D721Med (cell line): ENCODE results near the gene TMEM97.

Source experiments
- DNase-seq: peaks from one replicate; pipeline ENCODE4 v3.0.0; 2011; ENCODE audit warnings: low spot score; ENCODE audit not compliant: insufficient read length
- FAIRE-seq: peaks from 2 replicates; lab custom pipeline; 2011; peaks lifted over from hg19 to GRCh38; lab: Jason Lieb, UNC
- TF ChIP-seq, protein P1 (sequence below): IDR thresholded peaks from 2 replicates; pipeline ENCODE4 v1.5.1; 2012; ENCODE audit warnings: mild to moderate bottlenecking, control low read depth; ENCODE audit not compliant: insufficient read depth; ENCODE audit errors: missing control alignments

TMEM97 gene

DNA sequence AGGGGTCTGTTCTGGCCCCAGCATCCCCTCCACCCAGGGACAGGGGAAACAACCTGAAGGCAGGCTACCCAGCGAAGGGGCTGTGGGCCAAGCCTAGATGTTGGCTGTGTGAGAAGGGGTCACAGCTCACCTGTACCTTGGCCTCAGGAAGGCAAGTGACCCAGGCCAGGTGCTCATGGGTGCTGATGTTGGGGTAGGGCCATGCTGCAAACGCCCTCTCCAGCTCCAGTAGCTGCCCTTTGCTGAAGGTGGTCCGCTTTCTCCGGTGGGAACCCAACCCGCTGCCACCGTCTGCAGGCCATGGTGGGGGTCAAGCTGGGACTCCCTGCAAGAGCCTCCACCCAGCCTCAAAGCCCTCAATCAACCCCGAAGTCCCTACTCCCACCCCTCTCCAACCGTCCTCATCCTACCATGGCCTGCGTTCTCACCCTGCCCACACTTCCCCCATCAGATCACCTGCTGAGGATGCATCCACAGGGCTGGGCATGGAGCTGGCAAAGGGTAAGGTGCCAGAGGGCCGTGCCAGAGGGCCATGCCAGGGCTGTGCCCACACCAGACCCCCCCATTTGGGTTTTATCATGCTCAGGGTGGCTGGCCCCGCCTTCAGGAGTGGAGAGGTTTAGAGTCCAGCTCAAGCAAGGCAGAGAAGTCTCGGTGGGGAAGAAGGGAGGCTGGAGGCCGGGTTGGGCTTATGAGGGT, 45.8 kb downstream of the TMEM97 start, which contains the start of gene SEBOX:
SEBOX (minus strand) TSS at position 535 of the 699 bp plus-strand sequence; CDS start at position 487, 48 bp downstream.
- TF ChIP-seq, protein P1, sequence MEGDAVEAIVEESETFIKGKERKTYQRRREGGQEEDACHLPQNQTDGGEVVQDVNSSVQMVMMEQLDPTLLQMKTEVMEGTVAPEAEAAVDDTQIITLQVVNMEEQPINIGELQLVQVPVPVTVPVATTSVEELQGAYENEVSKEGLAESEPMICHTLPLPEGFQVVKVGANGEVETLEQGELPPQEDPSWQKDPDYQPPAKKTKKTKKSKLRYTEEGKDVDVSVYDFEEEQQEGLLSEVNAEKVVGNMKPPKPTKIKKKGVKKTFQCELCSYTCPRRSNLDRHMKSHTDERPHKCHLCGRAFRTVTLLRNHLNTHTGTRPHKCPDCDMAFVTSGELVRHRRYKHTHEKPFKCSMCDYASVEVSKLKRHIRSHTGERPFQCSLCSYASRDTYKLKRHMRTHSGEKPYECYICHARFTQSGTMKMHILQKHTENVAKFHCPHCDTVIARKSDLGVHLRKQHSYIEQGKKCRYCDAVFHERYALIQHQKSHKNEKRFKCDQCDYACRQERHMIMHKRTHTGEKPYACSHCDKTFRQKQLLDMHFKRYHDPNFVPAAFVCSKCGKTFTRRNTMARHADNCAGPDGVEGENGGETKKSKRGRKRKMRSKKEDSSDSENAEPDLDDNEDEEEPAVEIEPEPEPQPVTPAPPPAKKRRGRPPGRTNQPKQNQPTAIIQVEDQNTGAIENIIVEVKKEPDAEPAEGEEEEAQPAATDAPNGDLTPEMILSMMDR = no peak
- FAIRE-seq (no peak), DNase-seq (no peak)

DNA sequence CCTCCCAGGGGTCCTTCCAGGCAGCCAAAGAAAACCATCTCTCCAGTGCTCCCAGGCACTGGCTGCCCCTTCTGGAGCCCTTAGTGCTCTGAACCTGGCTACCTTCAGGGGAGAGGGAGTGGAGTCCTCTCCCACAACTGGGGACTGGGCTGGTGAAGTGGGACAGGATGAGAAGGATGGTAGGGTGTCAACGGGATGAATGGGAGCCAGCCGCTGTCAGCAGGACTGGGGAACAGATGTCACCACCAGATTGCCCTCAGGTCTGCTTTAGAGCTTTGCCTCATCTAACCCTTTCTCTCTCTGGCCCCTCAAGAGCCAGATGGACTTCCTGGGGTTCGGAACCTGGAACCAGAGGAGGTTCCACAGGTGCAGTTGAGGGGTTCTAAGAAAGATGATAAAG, 46.5 kb downstream of the TMEM97 start:
- TF ChIP-seq, protein P1 = no peak
- FAIRE-seq = no peak
- no peak for DNase-seq

DNA sequence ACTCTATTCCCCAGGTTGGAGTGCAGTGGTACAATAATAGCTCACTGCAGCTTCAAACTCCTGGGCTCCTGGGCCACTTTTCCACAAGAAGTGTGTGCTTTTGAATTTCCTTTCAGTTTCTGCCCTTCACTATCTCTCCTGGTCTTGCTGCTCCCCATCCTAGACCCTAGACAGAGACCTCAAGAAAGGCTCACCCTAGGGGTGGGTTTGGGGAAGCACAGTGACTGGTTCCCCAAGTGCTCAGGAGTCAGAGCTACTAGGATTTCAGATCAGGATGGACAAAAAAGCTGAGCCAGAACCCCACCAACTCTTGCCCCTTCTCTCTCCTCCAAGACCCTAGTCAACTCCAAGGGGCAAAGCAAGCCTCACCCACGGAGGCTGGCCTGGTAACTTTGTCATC, 47.6 kb downstream of the TMEM97 start:
- DNase-seq = no peak
- no peak for FAIRE-seq
- TF ChIP-seq, protein P1 = no peak

DNA sequence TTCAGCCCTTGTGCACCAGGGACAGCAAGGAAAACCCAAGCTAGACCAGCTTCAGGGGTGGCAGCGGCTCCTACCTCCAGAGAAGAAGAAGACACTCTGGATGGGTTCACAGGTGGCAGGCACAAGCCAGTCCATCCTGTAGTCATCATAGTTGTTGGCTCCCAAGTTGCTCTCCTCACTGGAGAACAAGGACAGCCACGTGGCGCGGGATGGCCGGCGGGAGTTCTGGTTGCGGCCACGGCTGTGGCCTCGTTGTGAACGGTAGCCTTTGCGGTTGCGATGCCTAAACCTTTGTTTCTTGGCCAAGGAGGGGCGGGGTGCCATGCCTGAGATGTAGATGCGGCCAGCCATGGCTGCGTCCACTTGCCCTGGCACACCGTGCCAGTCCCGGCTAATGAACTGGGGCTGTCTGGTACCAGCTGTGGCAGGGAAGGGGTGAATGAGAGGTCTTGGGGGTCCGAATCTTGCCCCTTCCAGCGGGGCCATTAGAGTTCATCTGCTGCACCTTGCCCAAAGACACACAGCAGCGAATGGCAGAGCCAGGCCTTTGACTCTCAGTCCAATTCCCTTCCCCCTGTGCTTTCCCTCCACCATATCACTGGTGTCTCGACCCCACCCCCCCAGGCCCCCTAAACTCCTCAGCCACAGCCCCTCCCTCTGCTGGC, 48.8 kb downstream of the TMEM97 start:
- no peak for DNase-seq
- TF ChIP-seq, protein P1 = no peak
- no peak for FAIRE-seq

DNA sequence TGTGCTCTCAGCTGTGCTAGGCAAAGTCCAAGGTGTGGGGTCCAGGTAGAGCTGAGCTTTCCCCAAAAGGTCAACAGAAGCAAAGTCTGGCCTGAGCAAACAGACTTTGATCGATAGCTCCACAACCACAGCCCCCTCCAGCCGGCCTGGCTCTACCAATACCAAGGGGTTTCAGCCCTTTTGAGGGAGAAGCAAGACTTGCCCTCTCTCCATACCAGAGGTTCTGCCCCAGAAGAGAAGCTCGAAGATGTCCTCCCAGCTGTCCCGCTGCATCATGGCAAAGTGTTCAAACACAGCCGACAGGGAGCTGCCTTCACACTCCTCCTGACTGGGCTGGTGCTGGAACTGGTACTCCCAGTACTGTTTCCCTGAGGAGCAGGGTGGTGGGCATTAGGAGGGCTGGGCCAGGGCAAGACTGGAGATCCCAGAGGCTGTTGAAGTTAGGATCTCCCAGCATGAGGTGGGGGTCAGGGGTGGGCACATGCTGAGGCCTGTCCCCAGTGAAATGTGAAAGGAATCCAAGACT, 49.4 kb downstream of the TMEM97 start:
- DNase-seq = no peak
- no peak for FAIRE-seq
- TF ChIP-seq, protein P1 = no peak

DNA sequence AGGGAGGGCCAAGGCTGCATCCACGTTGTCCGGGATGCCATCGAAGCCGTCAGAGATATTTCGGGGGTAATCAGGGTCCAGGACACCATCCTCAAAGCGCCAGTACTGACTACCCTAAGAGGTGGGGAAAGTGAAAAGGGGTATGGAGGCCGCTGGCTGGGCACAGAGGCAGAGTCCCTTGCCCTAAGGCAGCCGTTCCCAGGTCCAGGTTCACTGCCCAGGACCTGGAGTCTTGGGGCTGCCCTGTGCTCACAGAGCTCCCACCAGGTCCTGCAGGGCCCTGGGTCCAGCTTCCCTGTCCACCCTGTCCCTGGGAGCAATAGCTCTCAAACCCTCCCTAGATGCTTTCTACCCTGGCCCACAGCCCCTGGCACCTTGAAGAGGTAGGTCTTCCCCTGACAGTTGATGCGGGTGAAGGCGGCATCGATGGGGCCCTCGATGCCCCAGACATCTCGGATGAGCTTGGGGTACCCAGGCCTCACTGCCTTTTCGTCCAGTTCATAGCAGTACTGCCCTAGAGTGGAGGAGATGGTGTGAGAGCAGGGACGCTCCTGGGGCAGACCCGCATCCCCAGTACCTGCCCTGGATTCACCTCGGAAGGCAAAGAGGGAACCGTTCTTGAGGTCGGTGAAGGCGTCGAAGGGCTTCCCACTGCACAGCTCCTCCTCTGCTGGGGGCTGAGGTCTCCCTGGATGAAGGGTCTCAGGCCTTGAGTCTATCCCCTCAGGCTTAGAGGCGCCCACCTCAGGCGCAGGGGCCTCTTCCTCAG, 50.1 kb downstream of the TMEM97 start:
- DNase-seq = no peak
- TF ChIP-seq, protein P1 = no peak
- no peak for FAIRE-seq
